ENCODE results near the gene CXorf49. TPM values are rescaled to one million over a fixed set of nuclear protein-coding genes. Genes with fewer than 3 reads are reported as not detected.

The CXorf49 gene
- total and polyA plus RNA-seq, 10 of the 15 experiments (the other 5 are each of a cell fraction or from before 2014, with no cell fraction given), result not detected

DNA sequence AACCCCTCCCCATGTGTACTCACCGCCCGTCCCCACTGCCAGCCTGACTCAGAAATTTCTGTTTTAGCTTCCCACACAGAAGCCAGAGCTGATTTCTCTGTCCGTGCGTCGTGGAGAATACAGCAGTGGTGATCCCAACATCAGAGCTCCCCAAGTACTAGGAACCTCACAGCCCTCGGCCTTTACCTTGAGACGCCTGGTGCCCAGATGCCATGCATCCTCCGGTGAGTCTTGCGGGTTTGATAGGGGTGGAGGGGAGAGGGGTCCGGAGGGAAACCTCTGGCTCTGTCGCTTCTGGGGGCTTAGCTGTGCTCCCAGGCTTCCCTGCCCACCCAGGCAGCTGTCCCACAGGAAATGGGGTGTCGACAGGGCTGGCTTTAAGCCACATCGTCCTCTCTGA is 48.6 kb downstream of the CXorf49 start (continued):
- no peak for TF ChIP-seq SREBF2 (IDR thresholded peaks at IDR 0.05; ENCODE audit: low read length)
- TF ChIP-seq BHLHE40 (IDR thresholded peaks at IDR 0.05; ENCODE audit: borderline replicate concordance in 1 of 2, low read depth in 2 of 2, low read length in 1 of 2), result no peak
- no peak for TF ChIP-seq KLF5 (IDR thresholded peaks at IDR 0.05; ENCODE audit: partially characterized antibody)
- TF ChIP-seq SMARCA5 (IDR thresholded peaks at IDR 0.05), result no peak
- no peak for TF ChIP-seq SIN3A (IDR thresholded peaks at IDR 0.05; ENCODE audit: low read depth, low read length)

DNA sequence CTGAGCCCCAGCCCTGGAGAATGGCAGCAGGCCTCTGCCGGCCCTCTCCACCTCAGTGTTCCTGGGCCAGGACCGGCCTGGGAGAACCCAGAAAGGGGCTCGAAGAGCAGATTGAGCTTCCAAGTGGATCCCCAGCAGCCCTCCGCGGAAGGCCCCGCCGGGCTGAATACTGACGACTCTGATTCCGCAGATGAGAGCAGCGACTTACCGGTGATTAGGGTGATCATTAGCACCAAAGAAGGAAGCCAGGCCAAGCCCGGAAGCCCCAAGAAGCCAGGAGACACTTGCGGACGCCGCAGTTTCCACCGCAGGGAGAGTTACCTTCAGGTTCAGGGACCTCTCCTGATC is 49.9 kb downstream of the CXorf49 start:
- RAD21 ChIA-PET (ENCODE audit: unreplicated experiment), result no interaction called here
- TF ChIP-seq PAX5 (IDR thresholded peaks at IDR 0.05; ENCODE audit: borderline replicate concordance, low read depth, low read length) (no peak), NR2C1 (IDR thresholded peaks at IDR 0.05) (no peak), EGR1 (IDR thresholded peaks at IDR 0.05; ENCODE audit: borderline replicate concordance in 1 of 2, low read depth in 2 of 2, low read length in 2 of 2) (no peak), SIN3A (IDR thresholded peaks at IDR 0.05; ENCODE audit: low read depth, low read length) (no peak), CEBPB (IDR thresholded peaks at IDR 0.05; ENCODE audit: borderline replicate concordance in 1 of 2, low read depth in 2 of 2, low read length in 2 of 2) (no peak), MTA2 (IDR thresholded peaks at IDR 0.05; ENCODE audit: low read depth) (no peak), PML (IDR thresholded peaks at IDR 0.05; ENCODE audit: low read length) (no peak), BRCA1 (IDR thresholded peaks at IDR 0.05; ENCODE audit: low read depth, low read length) (no peak), BMI1 (IDR thresholded peaks at IDR 0.05; ENCODE audit: borderline replicate concordance) (no peak), JUNB (IDR thresholded peaks at IDR 0.05) (no peak), HDAC2 (IDR thresholded peaks at IDR 0.05) (no peak), ETV6 (conservative IDR thresholded peaks at IDR 0.05 in 1 of 2, IDR thresholded peaks at IDR 0.05 in 1 of 2; ENCODE audit: borderline replicate concordance in 1 of 2, low read depth in 1 of 2) (no peak), SMAD1 (IDR thresholded peaks at IDR 0.05; ENCODE audit: low read depth, partially characterized antibody) (no peak)
- TF ChIP-seq, protein P1, sequence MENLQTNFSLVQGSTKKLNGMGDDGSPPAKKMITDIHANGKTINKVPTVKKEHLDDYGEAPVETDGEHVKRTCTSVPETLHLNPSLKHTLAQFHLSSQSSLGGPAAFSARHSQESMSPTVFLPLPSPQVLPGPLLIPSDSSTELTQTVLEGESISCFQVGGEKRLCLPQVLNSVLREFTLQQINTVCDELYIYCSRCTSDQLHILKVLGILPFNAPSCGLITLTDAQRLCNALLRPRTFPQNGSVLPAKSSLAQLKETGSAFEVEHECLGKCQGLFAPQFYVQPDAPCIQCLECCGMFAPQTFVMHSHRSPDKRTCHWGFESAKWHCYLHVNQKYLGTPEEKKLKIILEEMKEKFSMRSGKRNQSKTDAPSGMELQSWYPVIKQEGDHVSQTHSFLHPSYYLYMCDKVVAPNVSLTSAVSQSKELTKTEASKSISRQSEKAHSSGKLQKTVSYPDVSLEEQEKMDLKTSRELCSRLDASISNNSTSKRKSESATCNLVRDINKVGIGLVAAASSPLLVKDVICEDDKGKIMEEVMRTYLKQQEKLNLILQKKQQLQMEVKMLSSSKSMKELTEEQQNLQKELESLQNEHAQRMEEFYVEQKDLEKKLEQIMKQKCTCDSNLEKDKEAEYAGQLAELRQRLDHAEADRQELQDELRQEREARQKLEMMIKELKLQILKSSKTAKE (IDR thresholded peaks at IDR 0.05; ENCODE audit: low read depth, poor library complexity, severe bottlenecking), result no peak
- TF ChIP-seq, protein P2, sequence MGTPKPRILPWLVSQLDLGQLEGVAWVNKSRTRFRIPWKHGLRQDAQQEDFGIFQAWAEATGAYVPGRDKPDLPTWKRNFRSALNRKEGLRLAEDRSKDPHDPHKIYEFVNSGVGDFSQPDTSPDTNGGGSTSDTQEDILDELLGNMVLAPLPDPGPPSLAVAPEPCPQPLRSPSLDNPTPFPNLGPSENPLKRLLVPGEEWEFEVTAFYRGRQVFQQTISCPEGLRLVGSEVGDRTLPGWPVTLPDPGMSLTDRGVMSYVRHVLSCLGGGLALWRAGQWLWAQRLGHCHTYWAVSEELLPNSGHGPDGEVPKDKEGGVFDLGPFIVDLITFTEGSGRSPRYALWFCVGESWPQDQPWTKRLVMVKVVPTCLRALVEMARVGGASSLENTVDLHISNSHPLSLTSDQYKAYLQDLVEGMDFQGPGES (IDR thresholded peaks at IDR 0.05), result no peak
- Histone ChIP-seq H3K4me1 (ENCODE audit: control insufficient read depth, insufficient read depth, low read length) (peaks cover 11% of the 10 kb centered on the region), H4K20me1 (ENCODE audit: control insufficient read depth, insufficient read depth) (no peaks in the 10 kb centered on the region), H2AFZ (ENCODE audit: control insufficient read depth, low read depth, low read length) (no peak overlapping the region), H3K27me3 (replicated peaks in 1 of 2; ENCODE audit: control insufficient read depth in 2 of 2, insufficient read depth in 2 of 2, low read length in 1 of 2) (no peaks in the 10 kb centered on the region; a peak in 1 of 4 replicates), H3K27ac (ENCODE audit: control insufficient read depth, insufficient read depth) (no peak overlapping the region), H3K79me2 (ENCODE audit: control insufficient read depth, insufficient read depth, low read length) (no peaks in the 10 kb centered on the region), H3K9ac (ENCODE audit: control insufficient read depth, insufficient read depth, low read length) (no peak overlapping the region), H3K36me3 (ENCODE audit: control insufficient read depth in 2 of 2, insufficient read depth in 2 of 2, low read length in 1 of 2) (no peaks in the 10 kb centered on the region), H3K9me3 (replicated peaks; ENCODE audit: control insufficient read depth, insufficient read depth, low read length) (no peaks in the 10 kb centered on the region; the same call in 2 of the 3 replicates), H3K4me3 (no peak overlapping the region), H3K4me2 (ENCODE audit: control insufficient read depth, insufficient read depth) (no peak overlapping the region)
- BruUV-seq (replicated peaks), result no TSS peak
- FAIRE-seq, result no peak
- DNase-seq (ENCODE audit: low read depth, low spot score), result no peak
- 80% methylated on average over 16 of the region's 16 CpGs for WGBS (ENCODE audit: insufficient coverage, insufficient replicate concordance, low lambda C conversion rate, missing lambda C conversion rate)
- no peak for ATAC-seq
- in situ Hi-C loops (cut with MboI), result loop anchor here (25.0 kb wide), 2 partner anchors 194 to 881 kb away; no protein-coding TSS in a partner anchor
- intact Hi-C loops (cut with micrococcal nuclease; ENCODE audit: unreplicated experiment), result no loop called here
- POLR2A ChIA-PET, result no interaction called here
- CTCF ChIA-PET, result no interaction called here
- SMC1A ChIA-PET (ENCODE audit: uncharacterized antibody, unreplicated experiment), result interaction anchor here (0.6 kb wide), 1 partner anchor 229 kb away, joined by 4 read pairs; no protein-coding TSS in a partner anchor
